ENCODE measurements around the gene EPHA7. TPM values are rescaled to one million over a fixed set of nuclear protein-coding genes. Genes with fewer than 3 reads are reported as not detected.

The EPHA7 gene
- polyA plus RNA-seq, 1 donor from 2014 or later: 17.4 TPM

DNA sequence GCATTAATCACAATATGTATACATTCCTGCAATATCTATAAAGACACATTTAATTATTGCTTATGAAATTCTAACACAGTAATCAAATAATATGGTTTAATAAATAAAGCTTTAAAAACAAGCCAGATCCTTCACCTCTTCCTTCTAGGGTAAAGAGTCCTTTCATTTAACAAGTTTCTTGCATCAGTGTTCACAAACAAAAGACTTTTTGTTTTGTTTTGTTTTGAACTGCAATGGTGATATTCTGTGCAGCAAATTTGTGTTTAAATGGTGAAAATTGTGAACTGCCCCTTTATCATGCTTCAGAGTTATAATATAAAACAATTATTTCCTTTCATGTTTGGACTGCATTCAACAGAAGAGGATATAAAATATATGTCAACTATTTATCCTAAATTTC, 177.3 kb downstream of the EPHA7 start:
- no peaks in the 10 kb centered on the region for H3K27me3 ChIP-seq (ENCODE audit: insufficient read depth, low read depth, low read length)
- no peaks in the 10 kb centered on the region for H3K9me3 ChIP-seq (ENCODE audit: low read length)
- no peak overlapping the region for H3K4me3 ChIP-seq (ENCODE audit: low read length)
- no peaks in the 10 kb centered on the region for H3K36me3 ChIP-seq (ENCODE audit: insufficient read depth, low read length)
- H3K9ac ChIP-seq (ENCODE audit: low read length): no peak overlapping the region
- no peak overlapping the region for H2AFZ ChIP-seq (ENCODE audit: low read depth, low read length)
- TF ChIP-seq POLR2AphosphoS5 (IDR thresholded peaks at IDR 0.05) (no peak), TAF1 (IDR thresholded peaks at IDR 0.05; ENCODE audit: low read depth) (no peak), RAD21 (conservative IDR thresholded peaks at IDR 0.05) (no peak), MXI1 (conservative IDR thresholded peaks at IDR 0.05; ENCODE audit: poor library complexity, severe bottlenecking) (no peak), SMC3 (conservative IDR thresholded peaks at IDR 0.05; ENCODE audit: poor library complexity) (no peak)
- TF ChIP-seq, protein P1, sequence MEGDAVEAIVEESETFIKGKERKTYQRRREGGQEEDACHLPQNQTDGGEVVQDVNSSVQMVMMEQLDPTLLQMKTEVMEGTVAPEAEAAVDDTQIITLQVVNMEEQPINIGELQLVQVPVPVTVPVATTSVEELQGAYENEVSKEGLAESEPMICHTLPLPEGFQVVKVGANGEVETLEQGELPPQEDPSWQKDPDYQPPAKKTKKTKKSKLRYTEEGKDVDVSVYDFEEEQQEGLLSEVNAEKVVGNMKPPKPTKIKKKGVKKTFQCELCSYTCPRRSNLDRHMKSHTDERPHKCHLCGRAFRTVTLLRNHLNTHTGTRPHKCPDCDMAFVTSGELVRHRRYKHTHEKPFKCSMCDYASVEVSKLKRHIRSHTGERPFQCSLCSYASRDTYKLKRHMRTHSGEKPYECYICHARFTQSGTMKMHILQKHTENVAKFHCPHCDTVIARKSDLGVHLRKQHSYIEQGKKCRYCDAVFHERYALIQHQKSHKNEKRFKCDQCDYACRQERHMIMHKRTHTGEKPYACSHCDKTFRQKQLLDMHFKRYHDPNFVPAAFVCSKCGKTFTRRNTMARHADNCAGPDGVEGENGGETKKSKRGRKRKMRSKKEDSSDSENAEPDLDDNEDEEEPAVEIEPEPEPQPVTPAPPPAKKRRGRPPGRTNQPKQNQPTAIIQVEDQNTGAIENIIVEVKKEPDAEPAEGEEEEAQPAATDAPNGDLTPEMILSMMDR (IDR thresholded peaks at IDR 0.05; ENCODE audit: poor library complexity, severe bottlenecking): no peak
- no peak overlapping the region for H3K4me2 ChIP-seq (ENCODE audit: low read length)
- no peaks in the 10 kb centered on the region for H3K79me2 ChIP-seq (replicated peaks; ENCODE audit: insufficient read depth, low read length)
- H4K20me1 ChIP-seq (ENCODE audit: insufficient read depth): no peaks in the 10 kb centered on the region
- H3F3A ChIP-seq (ENCODE audit: insufficient read depth, low read length, poor library complexity, severe bottlenecking): no peaks in the 10 kb centered on the region
- no peak overlapping the region for H3K27ac ChIP-seq (ENCODE audit: low read length)
- no peaks in the 10 kb centered on the region for H3K9me2 ChIP-seq (ENCODE audit: insufficient read depth, low read length)

DNA sequence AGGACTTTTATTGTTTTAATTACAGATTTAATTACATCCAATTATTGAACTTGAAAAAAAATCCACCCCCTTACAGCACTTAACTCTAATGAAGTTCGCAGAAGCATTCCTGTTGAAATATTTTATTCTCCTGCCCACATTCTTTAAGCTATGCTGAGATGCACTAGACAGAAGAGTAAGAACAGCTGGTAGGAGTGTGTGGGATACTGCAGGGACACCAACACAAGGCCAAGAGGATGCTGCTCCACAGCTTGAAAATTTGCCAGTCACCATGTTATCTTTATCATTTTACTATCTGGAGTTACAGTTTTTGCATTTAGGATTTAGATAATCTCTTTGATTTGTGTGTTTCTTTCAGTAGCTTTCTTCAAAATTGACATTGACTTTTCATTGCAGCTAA, 180.7 kb downstream of the EPHA7 start:
- Histone ChIP-seq H3F3A (ENCODE audit: insufficient read depth, low read length, poor library complexity, severe bottlenecking) (no peaks in the 10 kb centered on the region), H3K27me3 (ENCODE audit: insufficient read depth, low read depth, low read length) (no peaks in the 10 kb centered on the region), H4K20me1 (ENCODE audit: insufficient read depth) (no peaks in the 10 kb centered on the region), H3K36me3 (ENCODE audit: insufficient read depth, low read length) (no peaks in the 10 kb centered on the region), H3K4me3 (ENCODE audit: low read length) (no peak overlapping the region), H2AFZ (ENCODE audit: low read depth, low read length) (no peak overlapping the region), H3K79me2 (replicated peaks; ENCODE audit: insufficient read depth, low read length) (no peaks in the 10 kb centered on the region), H3K9ac (ENCODE audit: low read length) (no peak overlapping the region), H3K9me2 (ENCODE audit: insufficient read depth, low read length) (no peaks in the 10 kb centered on the region), H3K9me3 (ENCODE audit: low read length) (no peaks in the 10 kb centered on the region), H3K4me2 (ENCODE audit: low read length) (no peak overlapping the region), H3K27ac (ENCODE audit: low read length) (no peak overlapping the region)
- no peak for TF ChIP-seq TAF1 (IDR thresholded peaks at IDR 0.05; ENCODE audit: low read depth)
- TF ChIP-seq MXI1 (conservative IDR thresholded peaks at IDR 0.05; ENCODE audit: poor library complexity, severe bottlenecking): no peak

DNA sequence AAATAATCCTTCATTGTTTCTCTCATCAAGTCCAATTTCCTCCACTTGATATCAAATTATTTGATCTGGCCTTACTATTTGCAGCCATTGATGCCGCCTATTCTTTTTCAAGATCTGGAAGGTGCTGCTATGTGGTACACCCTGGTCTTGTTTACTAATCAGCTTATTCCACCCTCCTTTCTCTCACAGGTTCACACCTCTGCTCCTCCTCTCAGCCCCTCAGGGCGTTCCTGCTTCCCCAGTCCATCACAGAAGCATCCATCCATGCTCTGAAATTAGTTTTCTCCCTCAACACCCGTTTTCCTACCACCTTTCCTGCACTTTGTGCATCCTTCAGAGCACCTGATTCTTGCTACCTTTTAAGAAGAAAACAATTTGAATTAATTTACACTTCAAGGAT, 183.6 kb downstream of the EPHA7 start:
- H3K9me3 ChIP-seq (ENCODE audit: low read length): no peaks in the 10 kb centered on the region
- H3K36me3 ChIP-seq (ENCODE audit: insufficient read depth, low read length): no peaks in the 10 kb centered on the region
- H3K4me3 ChIP-seq (ENCODE audit: low read length): no peak overlapping the region
- no peaks in the 10 kb centered on the region for H3K9me2 ChIP-seq (ENCODE audit: insufficient read depth, low read length)
- no peaks in the 10 kb centered on the region for H3K27me3 ChIP-seq (ENCODE audit: insufficient read depth, low read depth, low read length)
- H3K4me2 ChIP-seq (ENCODE audit: low read length): no peak overlapping the region
- TF ChIP-seq SMC3 (conservative IDR thresholded peaks at IDR 0.05; ENCODE audit: poor library complexity) (no peak), TAF1 (IDR thresholded peaks at IDR 0.05; ENCODE audit: low read depth) (no peak), EZH2 (IDR thresholded peaks at IDR 0.05; ENCODE audit: borderline replicate concordance, insufficient read depth, low read length, poor library complexity, severe bottlenecking) (no peak), POLR2AphosphoS5 (IDR thresholded peaks at IDR 0.05) (no peak), EP300 (conservative IDR thresholded peaks at IDR 0.05; ENCODE audit: poor library complexity, severe bottlenecking) (no peak), RAD21 (conservative IDR thresholded peaks at IDR 0.05) (no peak), MXI1 (conservative IDR thresholded peaks at IDR 0.05; ENCODE audit: poor library complexity, severe bottlenecking) (no peak)
- TF ChIP-seq, protein P1 (IDR thresholded peaks at IDR 0.05; ENCODE audit: poor library complexity, severe bottlenecking): no peak
- TF ChIP-seq, protein P2, sequence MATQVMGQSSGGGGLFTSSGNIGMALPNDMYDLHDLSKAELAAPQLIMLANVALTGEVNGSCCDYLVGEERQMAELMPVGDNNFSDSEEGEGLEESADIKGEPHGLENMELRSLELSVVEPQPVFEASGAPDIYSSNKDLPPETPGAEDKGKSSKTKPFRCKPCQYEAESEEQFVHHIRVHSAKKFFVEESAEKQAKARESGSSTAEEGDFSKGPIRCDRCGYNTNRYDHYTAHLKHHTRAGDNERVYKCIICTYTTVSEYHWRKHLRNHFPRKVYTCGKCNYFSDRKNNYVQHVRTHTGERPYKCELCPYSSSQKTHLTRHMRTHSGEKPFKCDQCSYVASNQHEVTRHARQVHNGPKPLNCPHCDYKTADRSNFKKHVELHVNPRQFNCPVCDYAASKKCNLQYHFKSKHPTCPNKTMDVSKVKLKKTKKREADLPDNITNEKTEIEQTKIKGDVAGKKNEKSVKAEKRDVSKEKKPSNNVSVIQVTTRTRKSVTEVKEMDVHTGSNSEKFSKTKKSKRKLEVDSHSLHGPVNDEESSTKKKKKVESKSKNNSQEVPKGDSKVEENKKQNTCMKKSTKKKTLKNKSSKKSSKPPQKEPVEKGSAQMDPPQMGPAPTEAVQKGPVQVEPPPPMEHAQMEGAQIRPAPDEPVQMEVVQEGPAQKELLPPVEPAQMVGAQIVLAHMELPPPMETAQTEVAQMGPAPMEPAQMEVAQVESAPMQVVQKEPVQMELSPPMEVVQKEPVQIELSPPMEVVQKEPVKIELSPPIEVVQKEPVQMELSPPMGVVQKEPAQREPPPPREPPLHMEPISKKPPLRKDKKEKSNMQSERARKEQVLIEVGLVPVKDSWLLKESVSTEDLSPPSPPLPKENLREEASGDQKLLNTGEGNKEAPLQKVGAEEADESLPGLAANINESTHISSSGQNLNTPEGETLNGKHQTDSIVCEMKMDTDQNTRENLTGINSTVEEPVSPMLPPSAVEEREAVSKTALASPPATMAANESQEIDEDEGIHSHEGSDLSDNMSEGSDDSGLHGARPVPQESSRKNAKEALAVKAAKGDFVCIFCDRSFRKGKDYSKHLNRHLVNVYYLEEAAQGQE (IDR thresholded peaks at IDR 0.05; ENCODE audit: borderline replicate concordance): no peak
- H3F3A ChIP-seq (ENCODE audit: insufficient read depth, low read length, poor library complexity, severe bottlenecking): no peaks in the 10 kb centered on the region
- no peak overlapping the region for H2AFZ ChIP-seq (ENCODE audit: low read depth, low read length)
- no peak overlapping the region for H3K27ac ChIP-seq (ENCODE audit: low read length)
- H3K9ac ChIP-seq (ENCODE audit: low read length): no peak overlapping the region
- H3K79me2 ChIP-seq (replicated peaks; ENCODE audit: insufficient read depth, low read length): no peaks in the 10 kb centered on the region
- H4K20me1 ChIP-seq (ENCODE audit: insufficient read depth): no peaks in the 10 kb centered on the region

All from neural cell (in vitro differentiated cells).